SU-DHL-6 (cell line): ENCODE measurements around the gene INPP4A.

Source experiments
- EZH2phosphoT487 ChIP-seq: fragments of 200-600 bp; sonication (generic), shearing (Covaris generic); conservative IDR thresholded peaks from 2 replicates; pipeline ENCODE4 v1.6.1; 2018; ENCODE audit warnings: mild to moderate bottlenecking, antibody characterized with exemption, low read length, moderate library complexity, mixed read lengths
- TF ChIP-seq, protein P1 (sequence below): fragments of 200-600 bp; sonication (generic); IDR thresholded peaks from one replicate; pipeline ENCODE4 v1.5.1; 2017; ENCODE audit warnings: antibody characterized with exemption, mild to moderate bottlenecking, low read length, moderate library complexity; ENCODE audit not compliant: insufficient read depth, poor library complexity, severe bottlenecking

DNA sequence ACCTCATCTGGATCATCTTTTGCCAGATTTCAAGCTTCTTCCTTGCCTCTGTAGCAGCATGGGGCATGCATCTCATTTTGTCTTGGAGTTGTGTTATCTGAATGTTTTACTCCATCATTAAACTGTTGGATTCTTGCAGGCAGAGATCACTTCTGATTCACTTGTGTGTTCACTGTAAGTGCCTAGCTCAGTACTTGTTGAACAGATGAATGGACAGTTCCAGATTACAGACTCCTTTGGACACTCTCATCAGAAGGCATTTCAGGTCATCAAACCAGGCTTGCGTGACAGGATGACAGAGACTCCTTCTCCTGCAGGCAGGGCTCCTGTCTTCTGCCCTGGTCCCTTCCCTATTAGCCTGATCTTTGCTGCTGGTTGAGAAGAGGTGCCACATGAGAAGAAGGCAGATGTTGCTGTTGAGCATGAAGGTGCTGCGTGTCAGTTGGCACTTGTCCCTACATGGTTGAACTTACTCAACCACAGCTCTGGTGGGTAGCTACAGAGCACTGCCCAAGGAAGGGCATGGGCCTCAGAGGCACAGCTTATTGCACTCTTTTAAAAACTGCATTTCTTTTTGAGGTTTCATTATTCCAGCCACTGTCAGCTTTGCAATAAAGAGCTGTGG is 58.9 kb downstream of the INPP4A start:
- TF ChIP-seq, protein P1, sequence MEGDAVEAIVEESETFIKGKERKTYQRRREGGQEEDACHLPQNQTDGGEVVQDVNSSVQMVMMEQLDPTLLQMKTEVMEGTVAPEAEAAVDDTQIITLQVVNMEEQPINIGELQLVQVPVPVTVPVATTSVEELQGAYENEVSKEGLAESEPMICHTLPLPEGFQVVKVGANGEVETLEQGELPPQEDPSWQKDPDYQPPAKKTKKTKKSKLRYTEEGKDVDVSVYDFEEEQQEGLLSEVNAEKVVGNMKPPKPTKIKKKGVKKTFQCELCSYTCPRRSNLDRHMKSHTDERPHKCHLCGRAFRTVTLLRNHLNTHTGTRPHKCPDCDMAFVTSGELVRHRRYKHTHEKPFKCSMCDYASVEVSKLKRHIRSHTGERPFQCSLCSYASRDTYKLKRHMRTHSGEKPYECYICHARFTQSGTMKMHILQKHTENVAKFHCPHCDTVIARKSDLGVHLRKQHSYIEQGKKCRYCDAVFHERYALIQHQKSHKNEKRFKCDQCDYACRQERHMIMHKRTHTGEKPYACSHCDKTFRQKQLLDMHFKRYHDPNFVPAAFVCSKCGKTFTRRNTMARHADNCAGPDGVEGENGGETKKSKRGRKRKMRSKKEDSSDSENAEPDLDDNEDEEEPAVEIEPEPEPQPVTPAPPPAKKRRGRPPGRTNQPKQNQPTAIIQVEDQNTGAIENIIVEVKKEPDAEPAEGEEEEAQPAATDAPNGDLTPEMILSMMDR, result no peak
- TF ChIP-seq EZH2phosphoT487, result no peak
